Brain microvascular endothelial cell (primary cell): ENCODE data around the gene TMEM213.
"Not testable (repeated sequence)": the region's sequence is repeated elsewhere in the genome, so short reads cannot be mapped to it uniquely, and the experiment has no call there.

Experiments used
- DNase-seq: peaks from one replicate; pipeline ENCODE4 v3.0.0-alpha.2; 2020
- H3K27ac ChIP-seq: fragments of 250-450 bp; sonication (Bioruptor Pico); 2 replicates; pipeline ENCODE4 v1.5.1; 2020; ENCODE audit warnings: mild to moderate bottlenecking, moderate library complexity
- H3K27me3 ChIP-seq: fragments of 250-450 bp; sonication (Bioruptor Pico); replicated peaks from 2 replicates; pipeline ENCODE4 v1.5.1; 2020; ENCODE audit warnings: mild to moderate bottlenecking
- H3K36me3 ChIP-seq: fragments of 250-450 bp; sonication (Bioruptor Pico); replicated peaks from 2 replicates; pipeline ENCODE4 v1.5.1; 2020; ENCODE audit warnings: mild to moderate bottlenecking
- H3K4me3 ChIP-seq: 2 replicates; pipeline ENCODE4 v1.5.1; 2011; ENCODE audit warnings: low read depth, mild to moderate bottlenecking, control low read depth, low read length, moderate library complexity
- CTCF ChIP-seq: IDR thresholded peaks from 2 replicates; pipeline ENCODE4 v1.5.1; 2011; ENCODE audit warnings: low read depth, mild to moderate bottlenecking, moderate library complexity, low read length, control low read depth, inconsistent platforms; ENCODE audit errors: missing control alignments
- in situ Hi-C: cut with HindIII; loops from 2 replicates; pipeline ENCODE4 v1.10.0; 2017; ENCODE audit warnings: low sequenced_read_pairs, low pct_ligation_motif_present

Gene TMEM213

GRCh38 chr7:138776166-138776833, 21.5 kb upstream of the TMEM213 start:
- no peaks in the 10 kb centered on the region for H3K27me3 ChIP-seq
- no peak for DNase-seq
- no peaks in the 10 kb centered on the region for H3K36me3 ChIP-seq
- H3K4me3 ChIP-seq = no peak overlapping the region
- no peak overlapping the region for H3K27ac ChIP-seq
- in situ Hi-C loops = no loop called here
- no peak for TF ChIP-seq CTCF

GRCh38 chr7:138781004-138781403, 16.8 kb upstream of the TMEM213 start:
- no peak for DNase-seq
- no peaks in the 10 kb centered on the region for H3K36me3 ChIP-seq
- H3K4me3 ChIP-seq = no peak overlapping the region
- in situ Hi-C loops = no loop called here
- TF ChIP-seq CTCF = no peak
- no peaks in the 10 kb centered on the region for H3K27me3 ChIP-seq
- H3K27ac ChIP-seq = no peak overlapping the region

- in situ Hi-C loops = no loop called here
- H3K27ac ChIP-seq = no peak overlapping the region
- H3K36me3 ChIP-seq = no peaks in the 10 kb centered on the region
- TF ChIP-seq CTCF = no peak
- no peak for DNase-seq
- no peak overlapping the region for H3K4me3 ChIP-seq
- no peaks in the 10 kb centered on the region for H3K27me3 ChIP-seq
These were observed 13.1 kb upstream of the TMEM213 start for GRCh38 chr7:138784692-138785091.

GRCh38 chr7:138785587-138786437, 12.0 kb upstream of the TMEM213 start:
- TF ChIP-seq CTCF = peak; percentile 8
- in situ Hi-C loops = no loop called here
- Histone ChIP-seq H3K36me3 (no peaks in the 10 kb centered on the region), H3K4me3 (no peak overlapping the region), H3K27ac (no peak overlapping the region), H3K27me3 (no peaks in the 10 kb centered on the region)
- peak; percentile 17 for DNase-seq

GRCh38 chr7:138796038-138796615, 1.7 kb upstream of the TMEM213 start:
- no peak for DNase-seq
- in situ Hi-C loops = no loop called here
- Histone ChIP-seq H3K27me3 (peaks cover 3% of the 10 kb centered on the region), H3K4me3 (no peak overlapping the region), H3K36me3 (no peaks in the 10 kb centered on the region), H3K27ac (no peak overlapping the region)
- no peak for TF ChIP-seq CTCF

GRCh38 chr7:138797046-138797445, 748 bp upstream of the TMEM213 start:
- H3K27me3 ChIP-seq, in situ Hi-C loops, DNase-seq, H3K36me3 ChIP-seq, H3K4me3 ChIP-seq, H3K27ac ChIP-seq: not testable (repeated sequence)
